SW 1271 (cell line): Measurements from ENCODE around the gene ITIH3.
A peak's percentile ranks its signal among the peaks of the same experiment; 100 is the strongest.

Experiments used
- DNase-seq, 2 experiments: peaks; one replicate each; lab custom pipeline; 2025; lab: John Stamatoyannopoulos, UW

The ITIH3 gene

DNA sequence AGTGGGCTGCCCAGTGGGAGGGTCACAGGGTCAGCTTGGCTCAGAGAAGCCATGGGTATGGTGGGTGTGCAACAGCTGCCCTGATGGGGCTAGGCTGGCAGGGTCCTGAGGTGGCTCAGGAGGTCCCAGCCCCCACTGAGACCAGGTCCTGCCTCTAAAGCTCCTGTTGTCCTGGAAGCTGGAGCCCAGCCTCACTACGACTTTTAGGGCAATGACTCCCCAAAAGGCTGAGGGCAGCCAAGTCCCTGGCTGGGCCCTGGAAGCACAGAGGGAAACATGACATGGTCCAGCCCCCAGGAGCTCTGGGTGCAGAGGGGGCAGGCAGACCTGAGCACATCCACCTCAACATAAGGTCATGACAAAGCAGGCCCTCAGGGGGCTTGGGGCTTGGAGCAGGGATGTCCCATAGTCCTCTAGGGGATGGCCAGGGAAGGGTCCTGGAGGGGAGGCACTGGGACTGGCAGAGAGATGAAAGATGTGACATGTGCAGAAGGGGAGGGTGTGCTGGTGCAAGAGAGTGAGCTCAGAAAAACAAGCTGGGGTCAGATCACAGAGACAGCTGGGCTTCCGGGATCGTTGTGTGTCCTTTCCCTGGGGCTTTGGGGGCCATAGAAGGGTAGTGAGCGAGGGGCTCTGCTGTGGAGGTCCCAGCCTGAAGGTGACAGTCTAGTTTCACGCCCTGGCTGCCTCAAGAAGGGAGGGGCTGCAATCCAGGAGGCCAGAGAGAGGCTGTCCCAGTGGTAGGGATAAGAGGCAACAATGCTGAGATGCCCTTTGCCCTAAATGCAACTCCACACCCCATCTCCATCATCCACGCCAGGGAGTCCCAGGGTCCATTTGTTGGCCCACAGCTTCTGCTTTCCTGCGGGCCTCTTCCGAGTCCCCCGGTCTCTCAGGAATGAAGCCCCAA lies 639 bp upstream of the ITIH3 start:
- no peak for DNase-seq

- DNase-seq: no peak
Observed at GRCh38 chr3:52795298-52795900, 803 bp downstream of the ITIH3 start.

DNA sequence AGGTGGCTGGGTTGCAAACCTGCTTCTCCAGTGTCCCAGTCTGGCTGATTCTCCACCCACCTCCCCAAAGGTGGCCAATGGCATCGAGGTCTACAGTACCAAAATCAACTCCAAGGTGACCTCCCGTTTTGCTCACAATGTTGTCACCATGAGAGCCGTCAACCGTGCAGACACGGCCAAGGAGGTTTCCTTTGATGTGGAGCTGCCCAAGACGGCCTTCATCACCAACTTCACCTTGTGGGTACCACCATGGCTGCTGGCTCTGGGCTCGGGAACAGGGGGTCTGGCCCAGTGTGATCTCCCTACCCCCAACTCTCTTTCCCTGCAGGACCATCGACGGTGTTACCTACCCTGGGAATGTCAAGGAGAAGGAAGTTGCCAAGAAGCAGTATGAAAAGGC lies 1.8 kb downstream of the ITIH3 start:
- no peak for DNase-seq

- DNase-seq: no peak
Observed at GRCh38 chr3:52798376-52798977, 3.9 kb downstream of the ITIH3 start.

GRCh38 chr3:52798978-52799476 lies 4.4 kb downstream of the ITIH3 start:
- DNase-seq: peak in 1 of 2 experiments; percentile 6

DNA sequence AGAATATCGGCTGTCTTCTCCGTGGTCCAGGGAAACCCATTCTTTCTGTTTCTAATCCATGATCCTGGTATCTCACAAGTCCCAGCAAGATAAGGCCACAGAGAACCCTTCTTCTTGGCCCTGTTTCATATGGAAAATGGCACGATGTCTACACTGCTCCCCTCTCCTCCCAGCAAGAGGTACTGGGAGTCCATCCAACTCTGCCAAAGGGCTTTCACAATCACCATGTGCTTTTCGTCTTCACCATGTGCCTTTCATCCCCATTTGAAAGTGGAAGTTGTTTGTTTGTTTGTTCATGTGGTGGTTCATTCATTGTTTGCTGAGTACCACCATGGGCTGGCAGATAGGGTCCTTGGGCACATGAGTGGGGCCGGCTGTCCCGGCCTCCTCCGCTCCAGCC lies 5.5 kb downstream of the ITIH3 start:
- no peak for DNase-seq

DNA sequence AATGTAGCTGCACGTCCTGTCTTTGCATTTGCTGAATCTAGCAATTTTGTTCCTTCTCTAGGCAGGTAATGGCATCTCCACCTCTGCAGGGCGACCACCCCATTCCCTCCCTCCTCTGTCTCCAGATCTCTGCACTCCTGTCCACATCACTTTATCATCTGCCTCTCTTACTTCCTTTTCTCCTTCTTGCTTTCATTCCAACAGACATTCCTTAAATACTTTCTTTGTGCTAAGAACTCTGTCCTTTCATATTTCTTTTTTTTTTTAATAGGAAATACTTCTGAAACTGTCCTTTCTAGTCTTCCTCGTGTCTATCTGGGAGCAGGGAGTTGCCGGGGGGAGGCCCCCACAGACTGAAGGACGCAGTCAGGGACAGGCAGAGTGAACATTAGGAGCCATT lies 7.2 kb downstream of the ITIH3 start:
- no peak for DNase-seq

GRCh38 chr3:52805270-52806039 lies 10.9 kb downstream of the ITIH3 start:
- DNase-seq: no peak

DNA sequence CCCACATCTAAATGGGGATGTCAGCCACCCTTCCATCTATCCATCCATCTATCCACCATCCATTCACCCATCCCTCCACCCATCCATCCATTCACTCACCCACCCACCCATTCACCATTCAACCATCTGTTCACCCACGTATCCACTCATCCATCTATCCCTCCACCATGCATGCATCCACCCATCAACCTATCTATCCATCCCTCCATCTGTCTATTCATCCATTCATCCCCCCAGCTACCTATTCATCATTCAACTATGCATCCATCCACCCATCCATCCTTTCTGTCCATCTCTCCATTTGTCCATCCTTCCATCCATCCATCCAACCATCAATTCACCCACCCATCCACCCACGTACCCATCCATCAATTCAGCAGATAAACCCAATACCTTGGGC lies 14.6 kb downstream of the ITIH3 start:
- no peak for DNase-seq

DNA sequence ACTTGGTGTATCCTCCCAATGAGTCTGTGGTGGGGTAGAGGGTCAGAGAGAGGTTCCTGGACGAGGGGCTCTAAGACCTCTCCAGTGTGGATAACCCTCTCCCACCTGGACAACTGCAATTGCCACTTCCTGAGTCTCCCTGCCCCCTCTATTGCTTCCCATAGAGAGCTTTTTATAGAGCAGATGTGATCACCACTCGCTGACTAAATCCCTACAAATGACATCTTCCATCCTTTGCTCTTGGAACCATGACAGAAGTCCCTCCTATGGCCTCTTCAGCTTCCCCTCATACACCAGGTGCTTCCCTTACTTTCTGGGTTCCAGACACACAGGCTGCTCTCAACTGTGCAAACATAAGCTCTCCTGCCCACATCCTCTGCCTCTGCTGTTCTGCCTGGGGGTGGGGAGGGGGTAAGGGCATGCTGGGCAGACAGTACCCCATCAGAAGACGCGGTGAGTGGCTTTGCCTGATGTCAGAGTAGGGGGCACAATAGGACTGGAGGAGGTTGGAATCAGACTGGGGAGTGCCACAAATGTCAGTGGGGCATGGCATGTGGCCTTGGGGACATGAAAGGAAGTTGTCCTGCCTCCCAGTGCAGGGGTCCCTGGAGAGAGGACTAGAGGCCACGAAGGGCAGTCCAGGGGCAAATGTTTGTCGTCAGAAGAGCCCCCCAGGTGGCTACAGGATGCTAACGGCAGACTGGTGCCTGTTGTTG lies 15.2 kb downstream of the ITIH3 start:
- DNase-seq: no peak

DNA sequence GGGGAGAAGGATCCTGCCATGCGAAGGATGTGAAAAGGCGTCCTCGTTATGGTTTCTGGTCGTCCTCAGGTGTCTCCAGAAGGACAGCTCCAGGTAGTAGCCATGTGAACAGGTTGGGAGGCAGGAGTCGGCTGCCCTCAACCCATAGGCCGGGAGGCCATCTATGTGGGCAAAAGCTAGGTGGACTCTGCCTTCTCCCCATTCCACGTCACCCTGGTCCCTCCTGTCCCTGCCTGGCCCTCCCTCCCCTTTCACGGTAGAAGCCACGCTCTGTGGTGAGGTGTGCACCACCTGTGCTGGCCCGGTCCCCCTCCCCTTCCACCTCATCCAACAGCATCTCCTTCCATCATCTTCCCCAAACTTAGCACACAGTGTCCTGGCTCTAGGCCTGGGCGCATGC lies 16.3 kb downstream of the ITIH3 start:
- DNase-seq: no peak

GRCh38 chr3:52811452-52812011 lies 16.9 kb downstream of the ITIH3 start:
- DNase-seq: no peak

DNA sequence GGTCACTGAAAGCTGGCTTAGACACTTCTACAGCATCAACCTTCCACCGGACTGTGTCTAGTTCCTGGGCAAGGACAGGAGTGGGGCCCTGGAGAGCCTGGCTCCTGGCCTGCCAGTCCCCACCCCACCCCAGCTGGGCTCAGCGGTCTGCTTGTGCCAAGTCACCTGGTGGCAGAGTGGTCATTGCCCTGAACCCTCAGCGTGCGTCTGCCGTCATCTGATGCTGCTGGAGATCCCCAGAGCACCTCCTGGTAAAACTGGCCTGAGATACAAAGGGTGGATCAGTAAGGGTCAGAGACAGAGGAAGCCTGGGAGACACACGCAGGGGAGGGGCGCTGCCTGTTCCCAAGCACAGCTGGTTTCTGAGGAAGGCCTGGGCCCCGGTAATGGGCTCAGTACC lies 19.2 kb downstream of the ITIH3 start:
- DNase-seq: no peak

GRCh38 chr3:52816199-52816598 lies 21.6 kb downstream of the ITIH3 start:
- DNase-seq: no peak

DNA sequence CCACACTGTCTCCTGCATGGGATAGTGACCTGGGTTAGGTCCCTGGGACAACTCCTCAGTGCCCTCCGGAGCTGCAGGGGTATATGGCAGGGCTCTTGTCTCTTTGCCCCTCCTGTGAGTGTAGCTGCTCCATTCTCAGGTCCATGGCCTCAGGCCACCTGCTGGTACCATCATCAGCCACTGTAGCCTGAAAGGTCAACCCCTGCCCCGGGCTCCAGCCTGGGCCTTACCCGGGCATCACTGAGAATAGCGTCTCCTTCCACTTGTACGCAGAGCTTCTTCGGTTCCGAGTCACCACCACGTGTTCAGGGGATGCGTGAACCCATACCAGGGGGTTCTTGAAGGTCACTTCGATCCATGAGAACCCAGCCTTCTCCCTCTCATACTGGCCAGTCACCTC lies 22.1 kb downstream of the ITIH3 start:
- no peak for DNase-seq

GRCh38 chr3:52817221-52817620 lies 22.6 kb downstream of the ITIH3 start:
- DNase-seq: no peak

- DNase-seq: no peak
Observed at GRCh38 chr3:52817860-52818259, 23.3 kb downstream of the ITIH3 start.

DNA sequence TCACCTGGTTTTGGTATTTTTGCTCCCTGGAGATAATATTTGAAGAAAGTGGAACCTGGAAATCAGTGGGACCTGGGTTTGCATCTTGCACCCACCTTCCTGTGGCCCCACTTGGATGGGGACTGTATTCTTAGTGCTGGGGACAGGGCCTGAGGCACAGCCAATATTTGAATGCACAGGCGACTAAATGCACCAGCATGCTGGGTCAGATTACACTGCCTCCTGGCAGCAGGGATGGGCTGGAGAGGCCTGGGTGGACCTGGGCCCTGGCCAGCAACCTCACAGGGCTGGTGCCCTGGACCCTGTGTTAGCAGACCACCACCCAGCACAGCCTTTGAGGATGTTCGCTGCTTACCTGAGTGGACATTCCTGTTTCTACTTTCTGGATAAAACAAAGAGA lies 25.3 kb downstream of the ITIH3 start:
- no peak for DNase-seq

DNA sequence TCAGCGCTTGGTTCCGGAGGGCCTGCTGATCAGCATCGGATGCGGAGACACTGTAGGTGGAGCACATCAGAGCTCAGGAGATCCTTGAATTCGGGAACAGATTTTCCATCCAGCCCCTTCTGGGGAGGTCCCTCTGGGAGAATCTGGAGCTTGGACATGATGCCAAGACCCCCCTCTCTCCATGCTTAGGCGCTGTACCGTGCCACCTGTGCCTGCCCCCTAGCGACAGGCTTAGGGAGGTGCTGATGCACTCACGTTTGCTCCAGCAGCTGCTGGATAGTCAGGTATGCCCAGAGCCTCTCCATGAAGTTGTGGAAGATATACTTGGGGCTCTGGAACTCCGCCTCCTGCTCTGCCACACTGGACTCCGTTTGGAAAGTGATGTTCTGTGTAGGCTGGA lies 26.1 kb downstream of the ITIH3 start:
- DNase-seq: peak in 1 of 2 experiments; percentile 5

- no peak for DNase-seq
Observed at GRCh38 chr3:52822363-52822762, 27.8 kb downstream of the ITIH3 start.

DNA sequence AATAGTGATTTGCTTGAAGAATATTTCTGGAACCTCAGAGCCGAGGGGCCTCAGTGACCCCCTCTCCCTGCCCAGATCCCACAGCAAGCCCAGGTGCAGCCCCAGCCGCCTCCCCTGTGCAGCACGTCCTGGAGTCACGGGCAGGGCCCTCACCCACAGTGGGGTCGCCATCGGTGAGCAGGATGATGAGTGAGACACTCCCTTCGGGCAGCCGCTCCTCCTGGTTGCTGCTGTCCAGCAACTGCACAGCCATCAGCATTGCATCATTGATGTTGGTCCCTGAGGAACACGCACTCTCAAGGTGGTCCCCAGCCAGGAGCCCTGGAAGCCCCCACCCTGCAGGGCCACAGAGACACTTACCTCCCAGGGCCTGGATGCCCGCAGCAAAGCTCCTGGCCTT lies 29.4 kb downstream of the ITIH3 start:
- DNase-seq: no peak
